Hepatocyte (in vitro differentiated cells): ENCODE data around the gene TTC17. TPM values are rescaled to one million over a fixed set of nuclear protein-coding genes. Genes with fewer than 3 reads are reported as not detected.

ENCODE experiments used
- DNase-seq: peaks from one replicate; pipeline ENCODE4 v3.0.0-alpha.2; 2016; ENCODE audit warnings: low spot score
- H2AFZ ChIP-seq: fragments of 200-600 bp; sonication (generic); 2 replicates; pipeline ENCODE4 v1.6.0; 2016; ENCODE audit warnings: antibody characterized with exemption, mild to moderate bottlenecking
- H3K27ac ChIP-seq: fragments of 200-600 bp; sonication (generic); 2 replicates; pipeline ENCODE4 v1.5.1; 2016; ENCODE audit warnings: mild to moderate bottlenecking
- H3K27me3 ChIP-seq: fragments of 200-600 bp; sonication (generic); 2 replicates; pipeline ENCODE4 v1.6.1; 2016
- H3K36me3 ChIP-seq: fragments of 200-600 bp; sonication (generic); replicated peaks from 2 replicates; pipeline ENCODE4 v1.5.1; 2016; ENCODE audit warnings: low read depth; ENCODE audit not compliant: insufficient read depth
- H3K4me1 ChIP-seq: fragments of 200-600 bp; sonication (generic); 2 replicates; pipeline ENCODE4 v1.5.1; 2016; ENCODE audit warnings: mild to moderate bottlenecking, moderate library complexity; ENCODE audit not compliant: insufficient read depth
- H3K4me2 ChIP-seq: fragments of 200-600 bp; sonication (generic); 2 replicates; pipeline ENCODE4 v1.6.0; 2016
- H3K4me3 ChIP-seq: fragments of 200-600 bp; sonication (generic); 2 replicates; pipeline ENCODE4 v1.5.1; 2016; ENCODE audit warnings: mild to moderate bottlenecking
- H3K79me2 ChIP-seq: fragments of 200-600 bp; sonication (generic); 2 replicates; pipeline ENCODE4 v1.6.0; 2017; ENCODE audit warnings: mild to moderate bottlenecking
- H3K9me2 ChIP-seq: fragments of 200-600 bp; sonication (generic); replicated peaks from 2 replicates; pipeline ENCODE4 v1.6.0; 2017; ENCODE audit warnings: mild to moderate bottlenecking; ENCODE audit not compliant: insufficient read depth
- H3K9me3 ChIP-seq: fragments of 200-600 bp; sonication (generic); 2 replicates; pipeline ENCODE4 v1.5.1; 2016; ENCODE audit warnings: low read depth, mild to moderate bottlenecking
- H4K20me1 ChIP-seq: fragments of 200-600 bp; sonication (generic); 2 replicates; pipeline ENCODE4 v1.6.0; 2016; ENCODE audit warnings: mild to moderate bottlenecking; ENCODE audit not compliant: insufficient read depth, poor library complexity, severe bottlenecking
- CTCF ChIP-seq: fragments of 200-600 bp; sonication (generic); IDR thresholded peaks from 2 replicates; pipeline ENCODE4 v1.5.1; 2016; ENCODE audit warnings: antibody characterized with exemption, mild to moderate bottlenecking; ENCODE audit not compliant: poor library complexity
- EZH2 ChIP-seq: fragments of 200-600 bp; sonication (generic); IDR thresholded peaks from 2 replicates; pipeline ENCODE4 v1.6.1; 2016; ENCODE audit warnings: antibody characterized with exemption, mild to moderate bottlenecking, borderline replicate concordance
- EZH2phosphoT487 ChIP-seq: fragments of 200-600 bp; sonication (generic); IDR thresholded peaks from one replicate; pipeline ENCODE4 v1.6.1; 2018; ENCODE audit warnings: antibody characterized with exemption, mild to moderate bottlenecking, low read depth, moderate library complexity; ENCODE audit not compliant: unreplicated experiment, severe bottlenecking
- WGBS: methylation state at CpG from one replicate; pipeline ENCODE4 v1.1.6; 2016; ENCODE audit warnings: low lambda C conversion rate; ENCODE audit errors: missing lambda C conversion rate; 5-methylcytosine and 5-hydroxymethylcytosine counted together
- polyA plus RNA-seq: library from polyadenylated mRNA; unstranded; fragments of >200 nt; fragmentation: Nextera tagmentation; extraction: Ambion mirVana; gene quantifications from 2 replicates; pipeline ENCODE4 v1.2.1, GENCODE V29; 2016
- total RNA-seq: library from RNA; depleted of rRNA; stranded (reverse); fragments of >200 nt; gene quantifications from 2 replicates; pipeline ENCODE4 v1.2.3, GENCODE V29; 2014

TTC17 gene
- total and polyA plus RNA-seq, 2 experiments from 2014 or later, result 39.4 to 101 TPM

GRCh38 chr11:43377389-43377788, 18.7 kb downstream of the TTC17 start:
- TF ChIP-seq CTCF (no peak), EZH2 (no peak), EZH2phosphoT487 (no peak)

GRCh38 chr11:43378897-43379296, 20.2 kb downstream of the TTC17 start:
- 94% methylated on average over 3 of the region's 3 CpGs for WGBS
- Histone ChIP-seq H3K27me3 (no peaks in the 10 kb centered on the region), H3K79me2 (peaks cover 57% of the 10 kb centered on the region), H2AFZ (no peak overlapping the region), H3K9me3 (no peaks in the 10 kb centered on the region), H3K9me2 (no peaks in the 10 kb centered on the region), H3K4me3 (no peak overlapping the region), H3K36me3 (no peaks in the 10 kb centered on the region), H3K27ac (no peak overlapping the region), H4K20me1 (peaks cover 14% of the 10 kb centered on the region), H3K4me2 (no peak overlapping the region), H3K4me1 (no peaks in the 10 kb centered on the region)
- TF ChIP-seq EZH2, result no peak
- TF ChIP-seq CTCF, result no peak
- no peak for TF ChIP-seq EZH2phosphoT487
- DNase-seq, result no peak

More at GRCh38 chr11:43377389-43377788, 18.7 kb downstream of the TTC17 start:
- H3K79me2 ChIP-seq, result peaks cover 70% of the 10 kb centered on the region
- peaks cover 19% of the 10 kb centered on the region for H4K20me1 ChIP-seq
- H3K4me3 ChIP-seq, result no peak overlapping the region
- no peaks in the 10 kb centered on the region for H3K9me2 ChIP-seq
- H3K27me3 ChIP-seq, result no peaks in the 10 kb centered on the region
- no peak for DNase-seq
- no peak overlapping the region for H3K4me2 ChIP-seq
- no peaks in the 10 kb centered on the region for H3K36me3 ChIP-seq
- H3K27ac ChIP-seq, result no peak overlapping the region
- H3K4me1 ChIP-seq, result no peaks in the 10 kb centered on the region
- H3K9me3 ChIP-seq, result no peaks in the 10 kb centered on the region
- no peak overlapping the region for H2AFZ ChIP-seq

- no peak for DNase-seq
- no peak overlapping the region for H3K4me2 ChIP-seq
- H3K36me3 ChIP-seq, result no peaks in the 10 kb centered on the region
- no peaks in the 10 kb centered on the region for H3K9me2 ChIP-seq
- no peaks in the 10 kb centered on the region for H3K9me3 ChIP-seq
- H3K27me3 ChIP-seq, result no peaks in the 10 kb centered on the region
- no peak overlapping the region for H3K27ac ChIP-seq
- no peak overlapping the region for H2AFZ ChIP-seq
- peaks cover 7% of the 10 kb centered on the region for H4K20me1 ChIP-seq
- H3K4me1 ChIP-seq, result no peaks in the 10 kb centered on the region
- H3K4me3 ChIP-seq, result no peak overlapping the region
- peaks cover 32% of the 10 kb centered on the region for H3K79me2 ChIP-seq
- TF ChIP-seq EZH2 (no peak), EZH2phosphoT487 (no peak), CTCF (no peak)
- WGBS, result 65% methylated on average over 2 of the region's 2 CpGs
Measured at GRCh38 chr11:43381802-43382201, 23.1 kb downstream of the TTC17 start.

GRCh38 chr11:43382614-43383013, 23.9 kb downstream of the TTC17 start:
- Histone ChIP-seq H3K4me3 (no peak overlapping the region), H3K79me2 (peaks cover 32% of the 10 kb centered on the region), H2AFZ (no peak overlapping the region), H4K20me1 (peaks cover 7% of the 10 kb centered on the region), H3K27me3 (no peaks in the 10 kb centered on the region), H3K4me1 (no peaks in the 10 kb centered on the region), H3K9me2 (no peaks in the 10 kb centered on the region), H3K36me3 (no peaks in the 10 kb centered on the region), H3K4me2 (no peak overlapping the region), H3K9me3 (no peaks in the 10 kb centered on the region), H3K27ac (no peak overlapping the region)
- TF ChIP-seq EZH2phosphoT487 (no peak), CTCF (no peak), EZH2 (no peak)
- 100% methylated on average over 1 of the region's 1 CpG for WGBS
- no peak for DNase-seq
